ENCODE results near the gene TMEM183A.

DNA sequence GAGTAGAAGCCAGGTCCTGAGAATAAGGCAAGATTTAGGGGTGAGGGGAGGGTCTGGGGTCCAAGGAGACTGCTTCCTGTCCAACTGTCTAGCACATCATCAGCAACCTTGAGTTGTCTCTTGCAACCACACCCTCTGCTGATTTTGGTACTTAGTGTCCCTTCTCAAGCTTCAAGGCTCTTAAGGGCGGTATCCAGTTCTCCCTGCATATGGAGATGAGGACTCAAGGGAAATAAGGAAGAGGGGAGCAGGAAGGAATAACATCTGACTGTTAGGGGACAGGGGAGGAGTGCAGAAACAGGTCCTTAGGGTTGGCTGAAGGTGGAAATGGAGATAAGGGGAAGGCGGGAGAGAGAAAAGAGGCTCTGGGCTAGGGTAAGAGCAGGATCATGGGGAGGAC is 66.3 kb downstream of the TMEM183A start:
- no peak for TF ChIP-seq POLR2A (IDR thresholded peaks at IDR 0.05)
- TF ChIP-seq, protein P1, sequence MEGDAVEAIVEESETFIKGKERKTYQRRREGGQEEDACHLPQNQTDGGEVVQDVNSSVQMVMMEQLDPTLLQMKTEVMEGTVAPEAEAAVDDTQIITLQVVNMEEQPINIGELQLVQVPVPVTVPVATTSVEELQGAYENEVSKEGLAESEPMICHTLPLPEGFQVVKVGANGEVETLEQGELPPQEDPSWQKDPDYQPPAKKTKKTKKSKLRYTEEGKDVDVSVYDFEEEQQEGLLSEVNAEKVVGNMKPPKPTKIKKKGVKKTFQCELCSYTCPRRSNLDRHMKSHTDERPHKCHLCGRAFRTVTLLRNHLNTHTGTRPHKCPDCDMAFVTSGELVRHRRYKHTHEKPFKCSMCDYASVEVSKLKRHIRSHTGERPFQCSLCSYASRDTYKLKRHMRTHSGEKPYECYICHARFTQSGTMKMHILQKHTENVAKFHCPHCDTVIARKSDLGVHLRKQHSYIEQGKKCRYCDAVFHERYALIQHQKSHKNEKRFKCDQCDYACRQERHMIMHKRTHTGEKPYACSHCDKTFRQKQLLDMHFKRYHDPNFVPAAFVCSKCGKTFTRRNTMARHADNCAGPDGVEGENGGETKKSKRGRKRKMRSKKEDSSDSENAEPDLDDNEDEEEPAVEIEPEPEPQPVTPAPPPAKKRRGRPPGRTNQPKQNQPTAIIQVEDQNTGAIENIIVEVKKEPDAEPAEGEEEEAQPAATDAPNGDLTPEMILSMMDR (IDR thresholded peaks at IDR 0.05): no peak
